Measurements from ENCODE around the gene TRIOBP.

Gene TRIOBP

DNA sequence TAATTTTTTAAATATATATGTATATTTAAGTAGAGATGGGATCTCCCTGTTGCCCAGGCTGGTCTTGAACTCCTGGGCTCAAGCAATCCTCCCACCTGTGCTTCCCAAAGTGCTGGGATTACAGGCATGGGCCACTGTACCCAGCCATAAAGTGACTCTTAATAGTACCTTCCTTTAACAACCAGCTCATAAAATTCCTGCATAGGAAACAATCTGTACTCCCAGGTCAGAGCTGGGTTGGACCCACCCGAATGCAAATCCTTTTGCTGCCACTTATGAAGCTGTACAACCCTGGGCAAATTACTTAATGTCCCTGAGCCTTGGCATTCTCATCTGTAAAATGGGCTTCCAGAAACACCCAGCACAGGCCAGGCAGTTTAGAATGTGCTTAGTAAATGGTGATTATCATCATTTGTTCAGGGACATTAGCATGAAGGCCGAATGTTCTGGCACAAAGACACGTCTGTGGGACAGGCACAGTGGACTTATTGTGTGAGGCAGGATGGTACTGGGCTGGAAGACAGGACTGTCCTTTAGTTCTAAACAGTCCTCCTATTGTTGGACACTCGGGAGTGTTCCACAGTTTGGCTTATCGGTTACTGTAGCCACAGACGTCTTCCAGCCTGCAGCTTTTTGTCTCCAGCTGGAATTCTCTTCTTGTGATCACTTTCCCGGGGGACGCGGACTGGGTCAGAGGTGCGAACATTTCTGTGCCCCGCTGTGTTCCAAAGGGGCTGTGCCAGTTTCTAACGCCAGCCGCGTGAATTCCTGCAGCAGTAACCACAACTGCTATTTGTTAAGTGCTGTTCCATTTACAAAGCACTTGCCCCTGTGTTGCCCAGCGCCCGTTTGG lies 32.4 kb upstream of the TRIOBP start:
- no peak for DNase-seq (ENCODE audit: extremely low read depth in 1 of 2, low read depth in 1 of 2)

GRCh38 chr22:37665487-37665886 lies 31.4 kb upstream of the TRIOBP start:
- no peak for DNase-seq (ENCODE audit: extremely low read depth in 1 of 2, low read depth in 1 of 2)

- DNase-seq (ENCODE audit: extremely low read depth in 1 of 2, low read depth in 1 of 2) = no peak
Observed at GRCh38 chr22:37669586-37669985, 27.3 kb upstream of the TRIOBP start.

GRCh38 chr22:37672206-37672919 lies 24.5 kb upstream of the TRIOBP start:
- DNase-seq (ENCODE audit: extremely low read depth in 1 of 2, low read depth in 1 of 2) = no peak

DNA sequence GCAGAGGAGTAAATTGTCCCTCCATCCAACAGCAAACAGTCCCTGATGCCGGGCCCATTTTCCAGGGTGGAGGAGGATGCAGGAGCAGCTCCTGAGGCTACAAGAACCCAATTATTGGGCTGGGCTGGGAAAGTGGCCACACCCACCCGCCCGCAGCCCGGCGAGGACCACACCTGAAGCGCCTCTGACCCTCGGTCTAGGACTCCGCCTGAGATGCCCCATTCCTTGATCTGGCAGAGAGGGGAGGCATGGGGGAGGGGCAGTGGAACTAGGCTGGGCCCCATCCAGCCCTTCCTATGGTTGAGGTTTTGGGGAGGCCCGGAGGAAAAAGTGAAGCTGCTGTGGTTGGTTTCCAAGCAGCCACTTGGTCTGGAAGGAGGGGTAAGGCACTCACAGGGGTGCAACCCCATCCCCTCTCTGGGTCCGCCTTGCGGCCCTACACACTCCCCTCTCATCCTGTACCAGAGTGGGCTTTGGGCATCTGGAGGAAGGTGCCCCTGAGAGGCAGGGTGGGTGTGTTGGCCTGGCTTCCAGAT lies 23.9 kb upstream of the TRIOBP start:
- DNase-seq (ENCODE audit: extremely low read depth in 1 of 2, low read depth in 1 of 2) = no peak

DNA sequence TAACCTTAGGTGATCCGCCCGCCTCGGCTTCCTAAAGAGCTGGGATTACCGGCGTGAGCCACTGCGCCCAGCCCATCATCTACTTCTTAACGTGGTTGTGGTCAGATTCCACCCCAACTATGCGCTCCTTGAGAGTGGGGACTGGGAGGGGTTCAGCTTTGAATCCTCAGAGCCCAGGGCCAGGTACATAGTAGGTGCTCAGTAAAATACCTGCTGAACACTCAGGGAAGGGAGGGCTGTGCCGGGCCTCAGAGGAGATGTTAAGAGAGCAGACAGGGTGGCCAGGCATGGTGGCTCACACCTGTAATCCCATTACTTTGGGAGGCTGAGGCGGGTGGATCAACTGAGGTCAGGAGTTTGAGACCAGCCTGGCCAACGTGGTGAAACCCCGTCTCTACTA lies 22.6 kb upstream of the TRIOBP start:
- no peak for DNase-seq (ENCODE audit: extremely low read depth in 1 of 2, low read depth in 1 of 2)

DNA sequence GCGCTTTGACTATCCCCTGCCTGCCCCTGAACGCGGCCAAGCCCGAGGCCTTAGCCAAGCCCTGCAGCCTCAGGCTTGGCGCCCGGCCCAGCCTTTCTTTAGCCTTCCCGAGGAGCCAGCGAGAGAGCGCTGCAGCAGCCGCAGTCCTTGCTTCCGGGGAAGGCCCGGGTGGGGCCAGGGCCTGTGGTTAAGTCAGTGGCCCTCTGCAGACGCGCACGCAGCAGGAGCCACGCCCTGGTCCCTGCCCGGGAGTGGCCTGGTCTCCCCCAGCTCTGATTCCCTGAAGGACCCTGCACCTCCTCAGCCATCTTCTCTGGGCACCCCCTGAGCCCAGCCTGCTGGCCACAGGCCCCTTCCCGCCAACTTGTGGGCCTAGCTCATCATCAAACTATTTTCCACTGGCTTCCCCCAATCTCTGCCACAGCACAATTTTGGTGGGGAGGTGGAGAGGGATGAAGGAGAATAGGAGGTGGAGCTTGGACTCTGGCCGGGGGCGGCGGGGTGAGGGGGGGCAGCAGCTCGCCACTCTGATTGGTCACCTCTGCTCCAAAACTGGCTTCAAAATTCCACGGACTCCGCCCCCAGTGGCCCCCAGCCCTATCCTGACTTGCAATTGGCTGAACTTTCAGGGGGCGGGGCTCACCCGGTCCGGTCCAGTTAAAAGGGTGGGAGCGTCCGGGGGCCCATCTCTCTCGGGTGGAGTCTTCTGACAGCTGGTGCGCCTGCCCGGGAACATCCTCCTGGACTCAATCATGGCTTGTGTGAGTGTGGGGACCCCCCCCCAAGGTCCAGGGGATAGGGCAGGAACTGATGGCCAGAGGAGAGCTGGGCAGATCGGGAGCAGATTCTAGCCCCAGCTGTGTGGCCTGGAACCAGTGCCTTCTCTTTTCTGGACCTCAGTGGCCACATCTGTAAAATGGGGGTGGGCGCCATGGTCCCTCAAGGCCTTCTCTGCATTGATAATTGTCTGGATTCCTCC lies 21.6 kb upstream of the TRIOBP start, which contains the start of gene LGALS1:
Gene LGALS1, plus strand, starts transcription at position 686 of the 979 bp plus-strand sequence. Its CDS starts 67 bp downstream, at position 753.
- DNase-seq (ENCODE audit: extremely low read depth in 1 of 2, low read depth in 1 of 2) = peak; percentile 58 to 84

DNA sequence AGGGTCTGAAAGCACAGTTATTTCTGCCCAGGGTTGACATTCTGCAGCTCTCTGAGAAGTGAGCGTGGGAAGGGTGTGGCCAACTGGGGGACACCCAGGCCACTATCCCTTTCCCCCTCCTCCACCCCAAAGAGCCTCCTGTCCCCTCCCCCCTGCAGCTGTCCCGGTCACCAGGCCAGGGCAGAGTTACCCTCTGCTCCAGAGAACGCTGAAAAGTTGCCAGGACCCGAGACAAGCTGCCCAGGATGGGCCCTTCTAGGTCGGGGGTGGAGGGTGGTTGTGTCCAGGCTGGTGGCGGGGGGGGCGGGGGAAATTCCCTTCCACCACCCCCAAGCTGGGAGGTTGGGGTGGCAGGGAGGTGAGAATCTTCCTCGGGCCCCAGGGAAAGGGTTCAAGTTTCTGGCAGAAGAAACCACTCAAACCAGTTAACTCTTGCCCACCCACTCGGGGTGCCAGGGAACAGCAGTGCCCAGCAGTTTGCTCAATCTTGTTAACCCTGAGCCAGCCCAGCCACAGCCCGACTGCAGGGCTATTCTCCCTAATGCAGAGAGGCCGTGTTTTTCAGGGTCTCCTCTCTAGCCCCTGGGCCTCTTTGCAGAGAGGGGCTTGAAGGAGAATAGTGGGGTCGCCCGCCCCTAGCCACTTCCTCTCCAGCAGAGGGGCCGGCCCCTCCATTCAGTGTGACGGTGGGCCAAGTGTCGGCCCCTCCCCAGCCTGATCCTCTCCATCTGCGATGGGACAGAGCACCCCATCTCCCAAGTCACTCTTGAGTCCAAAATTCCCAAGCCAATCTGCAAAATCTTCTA lies 20.7 kb upstream of the TRIOBP start:
- DNase-seq (ENCODE audit: extremely low read depth in 1 of 2, low read depth in 1 of 2) = no peak

DNA sequence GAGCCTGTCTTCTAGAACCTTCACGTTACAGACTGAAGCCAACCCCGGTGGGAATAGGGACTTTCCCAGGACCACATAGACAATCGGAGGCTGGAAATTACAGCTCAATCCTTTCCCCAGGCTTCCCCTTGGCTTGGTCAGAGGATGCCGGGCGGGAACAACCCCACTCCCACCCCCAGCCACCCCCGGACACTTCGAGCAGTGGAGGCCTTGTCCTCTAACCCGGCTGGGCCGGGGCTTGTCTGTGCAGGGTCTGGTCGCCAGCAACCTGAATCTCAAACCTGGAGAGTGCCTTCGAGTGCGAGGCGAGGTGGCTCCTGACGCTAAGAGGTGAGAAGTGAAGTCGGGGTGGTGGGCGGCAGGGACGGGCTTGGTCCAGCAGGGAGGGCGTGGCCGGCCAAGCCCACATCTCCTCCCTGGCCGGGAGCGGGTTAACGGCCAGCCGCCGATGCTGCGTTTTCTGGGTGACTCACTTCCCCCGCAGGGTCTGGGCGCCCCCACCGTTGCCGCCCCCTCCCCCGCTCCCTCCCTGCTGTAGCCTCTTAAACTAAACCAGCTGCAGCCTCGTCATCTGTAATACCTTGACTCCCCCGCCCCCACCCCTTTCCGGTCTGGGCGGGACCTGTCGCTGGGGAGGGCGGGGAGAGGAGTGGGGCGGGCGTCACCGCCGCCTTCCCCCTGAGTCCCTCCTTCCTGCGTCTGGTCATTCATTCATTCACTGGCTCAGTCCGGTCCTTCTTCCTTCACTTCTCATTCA lies 19.9 kb upstream of the TRIOBP start:
- DNase-seq (ENCODE audit: extremely low read depth in 1 of 2, low read depth in 1 of 2) = peak; percentile 88 to 92

DNA sequence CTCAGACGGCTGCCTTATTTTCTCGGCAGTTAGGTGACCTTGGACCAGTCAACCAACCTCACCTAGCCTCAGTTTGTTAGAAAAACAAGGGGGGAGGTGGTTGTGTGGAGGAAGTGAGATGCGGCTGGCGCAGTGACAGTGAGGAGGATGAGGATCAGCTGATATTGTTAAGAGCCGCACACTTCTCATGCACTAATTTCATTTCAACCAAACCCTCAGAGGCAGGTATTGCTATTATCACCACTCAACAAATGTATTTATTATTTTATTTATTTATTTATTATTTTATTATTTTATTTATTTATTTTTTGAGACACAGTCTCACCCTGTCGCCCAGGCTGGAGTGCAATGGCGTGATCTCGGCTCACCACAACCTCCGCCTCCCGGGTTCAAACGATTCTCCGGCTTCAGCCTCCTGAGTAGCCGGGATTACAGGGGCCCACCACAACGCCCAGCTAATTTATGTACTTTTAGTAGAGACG lies 19.3 kb upstream of the TRIOBP start:
- DNase-seq (ENCODE audit: extremely low read depth in 1 of 2, low read depth in 1 of 2) = no peak

GRCh38 chr22:37678372-37678771 lies 18.5 kb upstream of the TRIOBP start:
- DNase-seq (ENCODE audit: extremely low read depth in 1 of 2, low read depth in 1 of 2) = no peak

DNA sequence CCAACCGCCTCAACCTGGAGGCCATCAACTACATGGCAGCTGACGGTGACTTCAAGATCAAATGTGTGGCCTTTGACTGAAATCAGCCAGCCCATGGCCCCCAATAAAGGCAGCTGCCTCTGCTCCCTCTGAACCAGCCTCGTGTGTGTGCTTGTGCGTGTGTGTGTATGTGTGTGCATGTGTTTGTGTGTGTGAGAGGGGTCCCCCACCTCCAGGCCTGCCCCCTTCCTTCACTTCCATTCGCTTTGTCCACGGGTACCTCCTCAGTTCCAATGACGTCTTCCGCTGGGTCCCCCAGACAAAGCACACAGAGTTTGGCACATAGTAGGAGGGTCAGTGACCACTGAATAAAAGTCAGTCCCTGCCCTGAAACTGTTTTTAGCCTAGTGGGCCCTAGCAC lies 17.2 kb upstream of the TRIOBP start:
- no peak for DNase-seq (ENCODE audit: extremely low read depth in 1 of 2, low read depth in 1 of 2)

DNA sequence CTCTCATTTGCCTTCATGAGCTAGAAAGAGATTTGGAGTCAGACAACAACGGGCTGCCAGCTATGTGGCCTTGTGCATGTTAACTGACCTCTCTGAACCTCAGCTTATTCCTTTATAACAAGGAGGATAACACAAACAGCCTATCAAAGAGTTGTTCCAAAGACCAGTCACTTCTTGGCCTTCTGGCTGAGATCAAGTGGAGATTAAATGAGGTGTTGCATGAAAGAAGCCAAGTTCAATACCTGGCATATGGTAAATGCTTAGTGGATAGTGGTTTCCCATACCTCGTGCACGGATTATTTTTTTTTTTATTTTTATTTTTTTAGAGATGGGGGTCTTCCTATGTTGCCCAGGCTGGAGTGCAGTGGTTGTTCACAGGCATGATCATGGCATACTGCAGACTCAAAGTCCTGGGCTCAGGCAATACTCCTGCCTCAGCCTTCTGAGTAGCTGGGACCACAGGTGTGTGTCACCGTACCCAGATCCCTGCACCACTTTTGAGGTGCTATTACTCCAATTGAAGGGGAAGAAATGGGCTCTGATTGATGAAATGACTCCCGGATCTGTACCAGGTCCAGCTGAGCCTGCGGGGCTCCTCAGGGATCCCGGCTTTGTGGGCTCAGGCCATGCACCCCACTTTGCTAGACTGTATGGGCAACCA lies 16.5 kb upstream of the TRIOBP start:
- DNase-seq (ENCODE audit: extremely low read depth in 1 of 2, low read depth in 1 of 2) = no peak

DNA sequence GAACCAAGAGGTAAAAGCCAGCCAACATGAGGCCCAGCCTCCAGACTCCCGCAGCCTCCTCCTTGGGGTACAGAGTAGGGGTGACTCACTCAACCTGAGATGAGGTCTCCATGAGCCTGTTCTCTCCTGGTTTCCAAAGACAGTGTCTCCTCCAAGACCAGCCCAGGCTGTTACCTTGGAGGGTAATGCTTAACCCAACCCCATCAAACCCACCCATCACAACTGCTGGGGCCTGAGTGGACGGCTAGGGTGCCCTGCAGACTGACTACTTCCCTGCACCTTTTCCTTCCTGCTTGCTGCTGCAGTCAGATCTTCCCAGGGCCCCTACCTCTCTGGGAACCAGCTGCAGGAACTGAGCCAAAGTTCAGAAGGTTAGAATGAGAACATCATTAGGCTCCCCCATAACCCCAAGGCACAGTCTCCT lies 15.8 kb upstream of the TRIOBP start:
- no peak for DNase-seq (ENCODE audit: extremely low read depth in 1 of 2, low read depth in 1 of 2)

GRCh38 chr22:37681556-37682049 lies 15.2 kb upstream of the TRIOBP start:
- peak; percentile 33 to 68 for DNase-seq (ENCODE audit: extremely low read depth in 1 of 2, low read depth in 1 of 2)

- no peak for DNase-seq (ENCODE audit: extremely low read depth in 1 of 2, low read depth in 1 of 2)
Observed at GRCh38 chr22:37684803-37685615, 11.8 kb upstream of the TRIOBP start.

Data from stimulated activated CD8-positive, alpha-beta memory T cell treated with anti-CD3 and anti-CD28 coated beads, Interleukin-7, amount 100 ng/mL, for 48 hours (primary cell).